ENCODE data around the gene CNOT6L.
"Not testable (repeated sequence)": the region's sequence is repeated elsewhere in the genome, so short reads cannot be mapped to it uniquely, and the experiment has no call there.

Gene CNOT6L

GRCh38 chr4:77818602-77819403, at the start of gene CNOT6L:
CNOT6L (minus strand) TSS chr4:77819368; CDS start chr4:77819308, 60 bp downstream.
- peak; percentile 78 for DNase-seq

DNA sequence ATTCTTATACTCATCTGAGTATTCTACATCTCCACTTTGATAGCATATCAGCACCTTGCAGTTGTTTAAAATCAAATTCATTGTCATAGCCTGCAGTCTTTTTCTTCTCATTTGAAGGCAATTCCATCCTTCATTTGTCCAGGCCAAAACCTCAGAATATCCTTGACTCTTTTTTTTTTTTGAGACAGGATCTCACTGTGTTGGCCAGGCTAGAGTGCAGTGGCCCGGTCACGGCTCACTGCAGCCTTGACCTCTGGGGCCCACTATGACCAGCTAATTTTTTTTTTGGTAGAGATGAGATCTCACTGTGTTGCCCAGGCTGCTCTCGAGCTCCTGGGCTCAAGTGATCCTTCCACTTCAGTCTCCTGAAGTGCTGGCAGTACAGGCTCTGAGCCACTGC, 46.1 kb upstream of the CNOT6L start:
- DNase-seq, result no peak

DNA sequence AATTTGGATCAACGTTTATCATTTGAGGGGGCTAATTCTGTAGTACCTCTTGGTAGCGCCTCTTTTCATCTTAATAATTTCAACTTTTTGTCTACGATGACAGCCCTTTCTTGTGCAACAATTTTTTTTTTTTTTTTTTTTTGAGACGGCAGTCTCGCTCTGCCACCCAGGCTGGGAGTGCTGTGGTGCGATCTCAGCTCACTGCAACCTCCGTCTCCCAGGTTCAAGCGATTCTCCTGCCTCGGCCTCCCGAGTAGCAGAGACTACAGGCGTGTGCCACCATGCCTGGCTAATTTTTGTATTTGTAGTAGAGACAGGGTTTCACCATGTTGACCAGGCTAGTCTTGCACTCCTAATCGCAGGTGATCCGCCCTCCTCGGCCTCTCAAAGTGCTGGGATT, 44.2 kb upstream of the CNOT6L start:
- DNase-seq, result not testable (repeated sequence)

DNA sequence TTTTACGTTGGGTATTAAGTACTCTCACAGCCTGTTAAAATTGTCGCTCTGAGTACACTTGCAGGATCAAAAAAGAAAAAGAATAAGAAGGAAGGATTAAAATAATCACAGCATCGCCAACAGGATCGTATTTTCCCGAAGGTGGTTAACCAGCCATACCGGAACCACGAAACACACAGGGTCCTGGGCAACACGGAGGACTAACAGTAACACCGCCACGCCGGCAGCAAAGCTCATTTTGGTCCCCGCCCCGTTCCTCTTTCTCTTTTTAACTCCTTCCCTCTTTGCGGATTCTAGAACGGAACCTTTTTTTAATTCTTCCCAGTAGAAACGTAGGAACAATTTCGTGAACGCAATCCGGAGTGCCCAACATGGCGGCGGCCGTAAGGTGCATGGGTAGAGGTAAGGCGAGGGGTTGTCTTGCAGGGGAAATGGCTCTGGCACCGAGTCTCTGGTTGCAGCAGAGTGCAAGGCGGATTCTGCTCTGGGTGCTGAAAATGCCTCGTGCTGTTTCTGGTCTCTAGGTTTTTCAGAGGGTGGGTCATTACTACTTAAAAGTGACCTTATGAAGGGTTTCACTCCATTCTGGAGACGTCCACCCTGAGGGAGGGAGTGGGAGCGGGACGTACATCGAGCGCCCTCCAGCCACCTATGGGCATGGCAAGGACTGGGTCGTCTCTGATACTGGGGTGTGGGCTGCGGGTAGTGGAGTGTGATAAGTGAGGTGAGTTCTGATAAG, 43.5 kb upstream of the CNOT6L start, which contains the start of gene MRPL1:
Gene MRPL1 (plus strand): TSS at position 353 of the 739 bp plus-strand sequence. CDS start 19 bp downstream, at position 372.
- DNase-seq, result peak; percentile 82

GRCh38 chr4:77861495-77861894, 42.3 kb upstream of the CNOT6L start:
- DNase-seq, result no peak

DNA sequence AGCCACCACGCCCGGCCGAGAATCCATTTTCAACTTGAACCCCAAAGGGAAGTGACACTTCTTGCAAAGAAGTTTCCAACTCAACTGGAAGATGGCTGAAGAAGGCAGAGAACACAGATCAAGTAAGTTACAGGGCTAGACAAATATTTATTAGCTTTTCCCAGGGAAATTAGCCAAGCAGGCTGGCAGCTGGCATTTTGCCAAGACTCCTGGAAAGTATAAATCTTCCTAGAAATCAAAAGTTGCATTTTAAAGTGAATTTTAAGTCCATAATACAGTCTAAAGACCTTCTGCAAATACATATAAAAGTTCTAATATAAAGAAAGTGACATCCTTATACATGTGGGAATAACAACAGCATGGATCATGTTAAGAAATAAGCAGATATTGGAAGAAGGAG, 40.1 kb upstream of the CNOT6L start:
- DNase-seq, result no peak

GRCh38 chr4:77856152-77856551, 37.0 kb upstream of the CNOT6L start:
- DNase-seq, result no peak

GRCh38 chr4:77854431-77855111, 35.4 kb upstream of the CNOT6L start:
- DNase-seq, result no peak

DNA sequence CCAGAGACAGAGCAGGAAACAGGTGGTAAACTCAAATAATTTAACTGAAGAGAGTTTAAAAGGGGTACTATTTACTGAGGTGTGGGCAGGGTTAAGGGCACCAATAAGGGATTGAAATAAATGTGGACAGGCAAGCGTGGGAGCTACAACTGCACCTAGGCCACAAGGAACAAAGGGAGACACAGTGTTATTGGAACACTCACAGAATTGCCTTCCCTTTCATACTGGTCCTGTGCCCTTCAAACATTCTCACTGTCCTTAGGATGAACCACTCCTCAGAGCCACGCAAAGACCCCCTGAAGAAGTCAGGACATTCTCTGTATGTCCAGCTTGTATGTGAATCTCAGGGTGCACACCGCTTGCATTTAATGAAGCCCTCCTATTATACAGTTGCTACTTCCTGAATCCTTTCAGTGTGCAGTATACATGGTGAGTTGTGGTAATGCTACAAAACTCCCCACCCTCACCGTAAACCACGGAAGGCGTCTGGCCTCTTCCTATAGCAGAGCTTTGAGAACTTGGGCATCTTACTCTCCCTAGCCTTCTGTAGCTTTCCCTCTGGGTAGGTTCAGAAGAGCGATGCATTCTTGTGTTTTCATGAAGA, 33.8 kb upstream of the CNOT6L start:
- peak; percentile 28 for DNase-seq

DNA sequence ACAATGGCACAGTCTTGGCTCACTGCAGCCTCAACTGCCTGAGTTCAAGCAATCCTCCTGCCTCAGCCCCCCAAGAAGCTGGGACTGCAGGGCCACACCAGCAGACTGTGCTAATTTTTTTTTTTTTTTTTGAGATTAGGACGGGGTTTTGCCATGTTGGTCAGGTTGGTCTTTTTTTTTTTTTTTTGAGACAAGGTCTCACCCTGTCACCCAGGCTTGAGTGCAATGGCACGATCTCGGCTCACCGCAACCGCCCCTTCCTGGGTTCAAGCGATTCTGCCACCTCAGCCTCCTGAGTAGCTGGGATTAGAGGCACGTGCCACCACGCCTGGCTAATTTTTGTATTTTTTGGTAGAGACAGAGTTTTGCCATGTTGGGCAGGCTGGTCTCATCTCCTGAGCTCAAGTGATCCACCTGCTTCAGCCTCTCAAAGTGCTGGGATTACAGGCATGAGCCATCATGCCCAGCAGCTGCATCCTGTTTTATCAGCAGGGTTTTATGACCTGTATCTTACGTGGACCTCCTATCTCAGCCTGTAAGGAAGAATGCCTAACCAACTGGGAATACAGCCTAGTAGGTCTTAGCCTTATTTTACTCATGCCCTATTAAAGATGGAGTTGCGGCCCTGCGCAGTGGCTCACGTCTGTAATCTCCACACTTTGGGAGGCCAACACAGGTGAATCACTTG, 30.3 kb upstream of the CNOT6L start:
- DNase-seq, result no peak

- no peak for DNase-seq
These were observed 29.3 kb upstream of the CNOT6L start for GRCh38 chr4:77848508-77848907.

DNA sequence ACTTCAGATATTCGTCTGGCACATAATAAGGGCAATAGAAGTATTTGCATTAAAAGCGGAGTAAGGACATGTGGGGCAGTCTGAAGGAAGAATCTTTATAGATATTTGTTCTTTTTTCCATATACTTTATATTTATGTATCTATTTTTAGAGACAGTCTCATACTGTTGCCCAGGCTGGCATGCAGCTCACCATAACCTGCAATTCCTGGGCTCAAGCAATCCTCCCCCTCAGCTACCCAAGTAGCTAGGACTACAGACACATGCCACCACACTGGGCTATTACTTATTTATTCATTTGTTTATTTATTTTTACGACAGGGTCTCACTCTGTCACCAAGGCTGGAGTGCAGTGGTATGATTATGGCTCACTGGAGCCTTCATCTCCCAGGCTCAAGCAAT, 26.8 kb upstream of the CNOT6L start:
- no peak for DNase-seq

- no peak for DNase-seq
These were observed 26.2 kb upstream of the CNOT6L start for GRCh38 chr4:77845400-77845799.

DNA sequence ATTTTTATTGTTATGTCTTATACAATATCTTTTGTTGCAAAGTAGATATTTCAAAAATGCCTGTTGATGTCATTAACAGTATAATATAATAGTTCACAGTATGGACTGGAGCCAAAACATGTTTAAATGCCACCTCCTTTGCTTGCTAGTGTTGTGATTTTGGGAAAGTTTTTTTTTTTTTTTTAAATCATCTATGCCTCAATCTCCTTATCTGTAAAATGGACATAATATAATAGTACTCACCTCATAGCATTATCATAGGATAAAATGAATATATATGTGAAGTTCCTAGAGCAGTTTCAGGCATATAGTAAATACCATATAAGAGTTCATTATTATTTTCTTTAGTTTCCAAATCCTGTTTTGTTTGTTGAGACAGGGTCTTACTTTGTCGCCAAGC, 25.2 kb upstream of the CNOT6L start:
- no peak for DNase-seq

DNA sequence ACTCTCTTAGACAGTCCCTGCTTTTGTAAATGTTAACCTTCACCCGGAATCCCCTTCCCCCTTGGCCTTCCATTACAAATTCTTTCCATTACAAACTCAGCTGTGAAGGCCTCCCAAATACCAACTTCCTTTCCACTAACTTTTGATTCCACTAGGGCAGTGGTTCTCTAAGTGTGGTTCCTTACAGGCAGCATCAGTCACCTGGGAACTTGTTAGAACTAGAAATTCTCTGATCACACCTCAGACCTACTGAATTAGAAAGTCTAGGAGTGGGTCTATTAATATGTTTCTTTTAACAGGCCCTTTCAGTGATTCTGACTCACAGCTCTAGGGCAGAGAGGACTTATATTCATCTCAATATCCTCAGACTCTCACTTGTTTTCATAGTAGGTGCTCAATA, 24.5 kb upstream of the CNOT6L start:
- no peak for DNase-seq

- DNase-seq, result no peak
These were observed 15.2 kb upstream of the CNOT6L start for GRCh38 chr4:77834403-77834802.

DNA sequence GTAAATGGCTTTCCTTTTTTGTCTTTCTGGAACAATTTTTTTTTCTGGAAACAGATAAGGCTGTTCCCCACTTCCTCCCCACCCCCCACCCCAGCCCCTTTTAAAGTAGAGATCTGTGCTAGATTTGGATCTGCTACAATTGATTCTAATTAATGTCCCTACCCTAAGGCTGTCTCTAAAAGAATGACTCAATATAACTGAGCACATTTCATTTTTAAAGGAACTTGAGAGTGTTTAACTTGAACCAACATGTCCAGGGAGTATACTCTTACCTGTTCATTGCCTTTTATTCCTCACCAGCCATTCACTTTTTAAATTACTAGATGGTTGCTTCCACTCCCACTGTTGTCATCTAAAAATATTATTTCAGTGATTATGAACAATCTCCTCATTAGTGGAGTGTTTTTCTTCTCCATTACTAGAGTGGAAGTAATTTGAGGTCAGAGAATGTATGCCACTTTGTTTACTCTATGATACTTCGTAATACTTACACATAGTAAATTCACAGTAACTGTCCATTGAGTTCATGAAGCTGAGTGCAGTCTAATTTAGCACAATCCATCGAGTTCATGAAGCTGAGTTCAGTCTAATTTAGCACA, 14.1 kb upstream of the CNOT6L start:
- no peak for DNase-seq

GRCh38 chr4:77827343-77827742, 8.2 kb upstream of the CNOT6L start:
- no peak for DNase-seq

DNA sequence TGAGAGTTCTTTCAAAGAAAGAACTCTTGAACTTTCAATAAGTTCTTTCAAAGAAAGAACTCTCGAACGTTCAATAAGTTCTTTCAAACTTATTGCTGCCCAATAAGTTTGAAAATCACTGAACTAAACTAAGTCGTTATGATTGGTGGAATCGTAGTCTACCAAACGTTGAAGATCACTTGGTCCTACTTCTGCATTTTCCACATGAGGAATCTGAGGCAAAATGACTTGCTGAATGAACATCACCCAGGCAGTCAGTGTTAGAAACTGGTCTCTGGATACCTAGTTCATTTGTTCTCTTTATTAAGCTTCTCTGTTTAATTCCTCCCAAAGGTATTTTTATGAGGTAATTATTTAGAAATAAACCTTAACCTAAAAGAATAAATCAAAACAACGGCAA, 7.1 kb upstream of the CNOT6L start:
- no peak for DNase-seq

DNA sequence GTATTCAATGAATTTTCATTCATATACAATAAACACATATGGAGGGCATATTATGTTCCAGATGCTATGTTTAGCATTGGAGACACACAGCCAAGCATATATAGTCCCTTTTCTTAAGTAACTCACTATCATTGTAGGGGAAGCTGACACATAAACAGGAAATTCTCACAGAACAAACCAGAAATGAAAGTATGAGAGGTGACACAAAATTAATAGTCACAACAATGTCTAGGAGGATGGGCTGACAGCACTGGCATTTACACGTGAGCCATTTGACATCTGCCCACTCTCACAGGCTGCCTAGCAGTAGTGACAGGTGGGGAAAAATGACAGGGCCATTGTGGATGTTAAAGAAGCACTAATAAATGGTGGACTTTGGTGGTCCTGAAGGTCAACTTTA, 2.6 kb upstream of the CNOT6L start:
- peak; percentile 30 for DNase-seq

- DNase-seq, result no peak
These were observed 1.7 kb upstream of the CNOT6L start for GRCh38 chr4:77820649-77821561.

Data from activated CD4-positive, alpha-beta T cell treated with anti-CD3 and anti-CD28 coated beads for 1 hour (primary cell).